ENCODE results near the gene PSMD2.

DNA sequence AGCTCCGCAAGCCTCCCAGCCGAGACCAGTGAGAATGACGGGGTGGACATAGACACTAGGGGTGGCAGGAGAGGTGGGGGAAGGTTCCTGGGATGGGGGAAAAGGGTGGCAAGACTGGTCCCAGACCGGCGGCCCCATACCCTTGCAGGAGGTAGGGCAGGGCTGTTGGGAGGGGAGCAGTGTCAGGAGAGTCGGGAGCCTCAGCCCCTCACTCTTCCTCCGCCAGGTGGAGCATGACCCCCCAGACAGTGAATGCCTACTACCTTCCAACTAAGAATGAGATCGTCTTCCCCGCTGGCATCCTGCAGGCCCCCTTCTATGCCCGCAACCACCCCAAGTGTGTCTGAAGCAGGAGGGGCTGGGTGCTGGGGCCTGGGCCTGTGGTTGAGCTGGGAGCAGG lies 8.7 kb upstream of the PSMD2 start:
- TF ChIP-seq, protein P1, sequence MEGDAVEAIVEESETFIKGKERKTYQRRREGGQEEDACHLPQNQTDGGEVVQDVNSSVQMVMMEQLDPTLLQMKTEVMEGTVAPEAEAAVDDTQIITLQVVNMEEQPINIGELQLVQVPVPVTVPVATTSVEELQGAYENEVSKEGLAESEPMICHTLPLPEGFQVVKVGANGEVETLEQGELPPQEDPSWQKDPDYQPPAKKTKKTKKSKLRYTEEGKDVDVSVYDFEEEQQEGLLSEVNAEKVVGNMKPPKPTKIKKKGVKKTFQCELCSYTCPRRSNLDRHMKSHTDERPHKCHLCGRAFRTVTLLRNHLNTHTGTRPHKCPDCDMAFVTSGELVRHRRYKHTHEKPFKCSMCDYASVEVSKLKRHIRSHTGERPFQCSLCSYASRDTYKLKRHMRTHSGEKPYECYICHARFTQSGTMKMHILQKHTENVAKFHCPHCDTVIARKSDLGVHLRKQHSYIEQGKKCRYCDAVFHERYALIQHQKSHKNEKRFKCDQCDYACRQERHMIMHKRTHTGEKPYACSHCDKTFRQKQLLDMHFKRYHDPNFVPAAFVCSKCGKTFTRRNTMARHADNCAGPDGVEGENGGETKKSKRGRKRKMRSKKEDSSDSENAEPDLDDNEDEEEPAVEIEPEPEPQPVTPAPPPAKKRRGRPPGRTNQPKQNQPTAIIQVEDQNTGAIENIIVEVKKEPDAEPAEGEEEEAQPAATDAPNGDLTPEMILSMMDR (IDR thresholded peaks at IDR 0.05) = no peak
- no peak for TF ChIP-seq POLR2A (IDR thresholded peaks at IDR 0.05)
